Activated CD4-positive, alpha-beta T cell treated with anti-CD3 and anti-CD28 coated beads, Interleukin-2, amount 10 ng/mL, durations not matched to agents 24 days and 14 days (primary cell): ENCODE results near the gene CSRP1. TPM values are rescaled to one million over a fixed set of nuclear protein-coding genes. Genes with fewer than 3 reads are reported as not detected.
A peak's percentile ranks its signal among the peaks of the same experiment; 100 is the strongest.

Experiments
- DNase-seq: peaks from one replicate; pipeline ENCODE4 v3.0.0; 2022
- H3K27ac Mint-ChIP-seq: one replicate; pipeline ENCODE4 v1.8.0; 2022; ENCODE audit warnings: mild to moderate bottlenecking, mixed read lengths
- H3K27me3 Mint-ChIP-seq: one replicate; pipeline ENCODE4 v1.8.0; 2022; ENCODE audit warnings: mixed read lengths
- H3K36me3 Mint-ChIP-seq: one replicate; pipeline ENCODE4 v1.8.0; 2022; ENCODE audit warnings: low read depth, mild to moderate bottlenecking, mixed read lengths
- H3K4me1 Mint-ChIP-seq: one replicate; pipeline ENCODE4 v1.8.0; 2021; ENCODE audit warnings: mixed read lengths
- H3K4me3 Mint-ChIP-seq: one replicate; pipeline ENCODE4 v1.8.0; 2022; ENCODE audit warnings: mild to moderate bottlenecking, moderate library complexity, mixed read lengths
- H3K9me3 Mint-ChIP-seq: one replicate; pipeline ENCODE4 v1.8.0; 2021; ENCODE audit warnings: mixed read lengths
- intact Hi-C: fragments of 100-400 bp; cut with micrococcal nuclease; formaldehyde crosslinking; loops from one replicate; pipeline ENCODE4 v1.15.1; 2023
- total RNA-seq: library from RNA; stranded (reverse); gene quantifications from 2 replicates; pipeline ENCODE4 v1.2.3, GENCODE V29; 2022

CSRP1 gene
- total RNA-seq, 1 donor from 2014 or later, result 59.0 TPM

GRCh38 chr1:201445310-201445709 is 61.6 kb downstream of the CSRP1 start:
- peaks cover 34% of the 10 kb centered on the region for H3K27me3 Mint-ChIP-seq
- no peak overlapping the region for H3K4me3 Mint-ChIP-seq
- H3K9me3 Mint-ChIP-seq, result no peaks in the 10 kb centered on the region
- intact Hi-C loops, result no loop called here
- no peak for DNase-seq
- peaks cover 19% of the 10 kb centered on the region for H3K4me1 Mint-ChIP-seq
- H3K36me3 Mint-ChIP-seq, result no peaks in the 10 kb centered on the region
- H3K27ac Mint-ChIP-seq, result peak overlapping the region; percentile 4

- no peak for DNase-seq
- H3K27me3 Mint-ChIP-seq, result peaks cover 36% of the 10 kb centered on the region
- no peaks in the 10 kb centered on the region for H3K36me3 Mint-ChIP-seq
- no peak overlapping the region for H3K27ac Mint-ChIP-seq
- no peak overlapping the region for H3K4me3 Mint-ChIP-seq
- H3K4me1 Mint-ChIP-seq, result peaks cover 19% of the 10 kb centered on the region
- H3K9me3 Mint-ChIP-seq, result no peaks in the 10 kb centered on the region
- intact Hi-C loops, result no loop called here
These were observed 62.1 kb downstream of the CSRP1 start for GRCh38 chr1:201444792-201445191.

GRCh38 chr1:201443747-201444146 is 63.2 kb downstream of the CSRP1 start:
- DNase-seq, result no peak
- no peaks in the 10 kb centered on the region for H3K36me3 Mint-ChIP-seq
- H3K27ac Mint-ChIP-seq, result no peak overlapping the region
- peaks cover 19% of the 10 kb centered on the region for H3K4me1 Mint-ChIP-seq
- intact Hi-C loops, result no loop called here
- peaks cover 40% of the 10 kb centered on the region for H3K27me3 Mint-ChIP-seq
- H3K4me3 Mint-ChIP-seq, result no peak overlapping the region
- H3K9me3 Mint-ChIP-seq, result no peaks in the 10 kb centered on the region

- no peak for DNase-seq
- Mint-ChIP-seq H3K27ac (no peak overlapping the region), H3K9me3 (no peaks in the 10 kb centered on the region), H3K36me3 (no peaks in the 10 kb centered on the region), H3K4me3 (no peak overlapping the region), H3K4me1 (peaks cover 5% of the 10 kb centered on the region), H3K27me3 (peaks cover 32% of the 10 kb centered on the region)
- intact Hi-C loops, result loop anchor here (2.0 kb wide), 1 partner anchor 44 kb away; no protein-coding TSS in a partner anchor
These were observed 70.0 kb downstream of the CSRP1 start for GRCh38 chr1:201436969-201437368.

- H3K27ac Mint-ChIP-seq, result no peak overlapping the region
- intact Hi-C loops, result loop anchor here (2.0 kb wide), 1 partner anchor 44 kb away; no protein-coding TSS in a partner anchor
- peaks cover 5% of the 10 kb centered on the region for H3K4me1 Mint-ChIP-seq
- no peaks in the 10 kb centered on the region for H3K9me3 Mint-ChIP-seq
- no peaks in the 10 kb centered on the region for H3K36me3 Mint-ChIP-seq
- H3K4me3 Mint-ChIP-seq, result no peak overlapping the region
- peaks cover 27% of the 10 kb centered on the region for H3K27me3 Mint-ChIP-seq
- no peak for DNase-seq
These were observed 70.5 kb downstream of the CSRP1 start for GRCh38 chr1:201436393-201436792.

- DNase-seq, result no peak
- H3K4me3 Mint-ChIP-seq, result no peak overlapping the region
- no peaks in the 10 kb centered on the region for H3K36me3 Mint-ChIP-seq
- H3K9me3 Mint-ChIP-seq, result no peaks in the 10 kb centered on the region
- intact Hi-C loops, result no loop called here
- peaks cover 5% of the 10 kb centered on the region for H3K4me1 Mint-ChIP-seq
- no peak overlapping the region for H3K27ac Mint-ChIP-seq
- peaks cover 20% of the 10 kb centered on the region for H3K27me3 Mint-ChIP-seq
These were observed 72.7 kb downstream of the CSRP1 start for GRCh38 chr1:201434266-201434665.

- H3K4me3 Mint-ChIP-seq, result no peak overlapping the region
- intact Hi-C loops, result no loop called here
- no peaks in the 10 kb centered on the region for H3K9me3 Mint-ChIP-seq
- H3K36me3 Mint-ChIP-seq, result no peaks in the 10 kb centered on the region
- peaks cover 22% of the 10 kb centered on the region for H3K27me3 Mint-ChIP-seq
- no peak overlapping the region for H3K27ac Mint-ChIP-seq
- peaks cover 5% of the 10 kb centered on the region for H3K4me1 Mint-ChIP-seq
- no peak for DNase-seq
These were observed 73.3 kb downstream of the CSRP1 start for GRCh38 chr1:201433609-201434008.

Other genes with a start within 250 kb of the CSRP1 start
- gene PKP1, start 223.6 kb downstream of the CSRP1 start, total RNA-seq, result not detected in 2 replicates
- gene TNNT2, start 129.4 kb downstream of the CSRP1 start, total RNA-seq, result not detected in 2 replicates
- not detected in 2 replicates for gene LAD1, start 107.8 kb downstream of the CSRP1 start, total RNA-seq
- gene TNNI1, start 85.4 kb downstream of the CSRP1 start, total RNA-seq, result not detected in 2 replicates
- gene PHLDA3, start 37.9 kb downstream of the CSRP1 start, total RNA-seq, result 11.7 and 12.0 TPM in 2 replicates
- 0.40 and 1.1 TPM in 2 replicates for gene NAV1, start 32.0 kb upstream of the CSRP1 start, total RNA-seq